ENCODE measurements around the gene GREM1.

The GREM1 gene

GRCh38 chr15:32717426-32718226, at the start of gene GREM1:
Gene GREM1 (plus strand): TSS chr15:32718004. CDS start chr15:32730691, 12,687 bp downstream.
- DNase-seq = peak; percentile 39

GRCh38 chr15:32668942-32669341, 48.9 kb upstream of the GREM1 start:
- DNase-seq = no peak

- DNase-seq = peak; percentile 87
These were observed 47.8 kb upstream of the GREM1 start for GRCh38 chr15:32669896-32670611.

- DNase-seq = no peak
These were observed 47.2 kb upstream of the GREM1 start for GRCh38 chr15:32670623-32671022.

- peak; percentile 43 for DNase-seq
These were observed 46.2 kb upstream of the GREM1 start for GRCh38 chr15:32671339-32672325.

DNA sequence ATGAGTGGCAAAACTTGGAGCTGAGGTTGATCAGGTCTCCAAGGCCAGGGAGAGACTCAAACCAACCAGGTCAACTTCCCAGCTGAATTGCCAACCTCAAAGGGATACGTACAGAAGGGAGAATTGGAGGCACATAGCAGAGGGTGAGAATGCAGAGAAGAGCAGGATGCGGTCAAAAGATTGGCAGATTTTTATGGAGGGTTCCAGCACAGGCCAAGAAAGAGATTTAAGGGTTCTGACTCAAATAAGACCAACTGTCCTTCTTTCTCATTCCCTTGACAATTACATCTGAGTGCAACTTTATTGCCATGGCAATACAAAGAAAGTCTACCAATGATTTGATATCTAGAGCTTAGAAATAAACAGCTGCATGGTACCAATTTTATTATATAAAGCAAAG, 43.1 kb upstream of the GREM1 start:
- DNase-seq = no peak

GRCh38 chr15:32675466-32675865, 42.3 kb upstream of the GREM1 start:
- no peak for DNase-seq

GRCh38 chr15:32676169-32676568, 41.6 kb upstream of the GREM1 start:
- no peak for DNase-seq

- DNase-seq = no peak
These were observed 40.5 kb upstream of the GREM1 start for GRCh38 chr15:32677238-32677750.

DNA sequence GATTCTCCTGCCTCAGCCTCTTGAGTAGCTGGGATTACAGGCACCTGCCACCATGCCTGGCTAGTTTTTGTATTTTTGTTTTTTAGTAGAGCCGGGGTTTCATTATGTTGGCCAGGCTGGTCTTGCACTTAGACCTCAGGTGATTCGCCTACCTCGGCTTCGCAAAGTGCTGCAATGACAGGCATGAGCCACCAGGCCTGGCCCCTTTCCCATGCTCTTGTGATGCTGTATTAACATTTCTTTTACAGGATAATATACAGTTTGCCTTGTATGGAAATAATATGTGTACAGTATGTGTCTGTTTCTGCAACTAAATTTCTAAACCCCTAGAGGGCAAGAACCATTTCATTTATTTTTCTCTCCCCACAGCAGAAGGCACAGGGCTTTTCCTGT, 38.5 kb upstream of the GREM1 start:
- DNase-seq = no peak

DNA sequence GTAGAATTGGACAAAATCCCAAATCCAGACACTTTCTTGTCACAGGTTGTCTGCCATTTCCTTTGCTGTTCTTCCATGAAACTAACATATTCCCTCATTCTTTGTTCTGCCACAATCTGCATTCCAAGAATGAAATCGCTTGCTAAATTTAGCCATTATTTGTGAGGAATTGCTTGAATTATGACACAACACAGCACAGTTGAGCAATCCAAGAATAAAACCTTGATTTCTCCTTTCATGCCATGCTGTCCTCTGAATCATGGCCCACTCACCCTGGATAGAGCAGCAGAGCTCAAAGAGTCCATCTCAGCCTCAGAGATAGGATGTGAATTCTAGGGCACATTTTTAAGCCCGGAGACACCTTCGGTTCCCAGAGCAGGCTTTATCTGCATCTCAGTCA, 35.2 kb upstream of the GREM1 start:
- no peak for DNase-seq

DNA sequence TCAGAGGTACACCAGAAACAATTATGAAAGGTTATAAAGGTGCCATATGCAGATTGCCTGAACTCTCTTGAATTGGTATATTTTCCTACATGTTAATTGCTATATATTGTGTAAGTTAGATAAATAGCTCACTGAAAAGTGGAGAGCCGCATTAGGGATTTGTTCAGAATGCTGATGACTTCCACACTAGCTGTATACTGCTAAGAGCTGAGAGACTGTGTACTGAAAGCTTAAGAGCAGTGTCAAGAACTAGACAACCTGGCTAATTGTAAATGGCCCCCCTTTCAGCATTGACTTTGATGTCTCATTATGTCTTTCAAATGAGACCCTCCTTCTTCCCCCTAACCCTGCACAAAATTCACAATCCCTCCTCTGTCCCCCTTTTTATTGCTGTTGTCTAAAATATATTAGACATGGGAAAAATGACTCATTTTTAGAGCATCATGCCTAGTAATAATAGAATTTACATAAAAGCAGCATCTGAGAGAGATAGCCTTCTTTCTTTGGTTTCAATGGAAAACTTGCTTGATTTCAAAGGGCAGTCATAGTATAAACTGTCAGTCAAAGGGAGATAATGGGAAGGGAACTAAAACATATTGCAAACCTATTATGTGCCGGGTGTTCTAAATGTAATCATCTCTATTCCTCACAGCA, 34.7 kb upstream of the GREM1 start:
- no peak for DNase-seq

DNA sequence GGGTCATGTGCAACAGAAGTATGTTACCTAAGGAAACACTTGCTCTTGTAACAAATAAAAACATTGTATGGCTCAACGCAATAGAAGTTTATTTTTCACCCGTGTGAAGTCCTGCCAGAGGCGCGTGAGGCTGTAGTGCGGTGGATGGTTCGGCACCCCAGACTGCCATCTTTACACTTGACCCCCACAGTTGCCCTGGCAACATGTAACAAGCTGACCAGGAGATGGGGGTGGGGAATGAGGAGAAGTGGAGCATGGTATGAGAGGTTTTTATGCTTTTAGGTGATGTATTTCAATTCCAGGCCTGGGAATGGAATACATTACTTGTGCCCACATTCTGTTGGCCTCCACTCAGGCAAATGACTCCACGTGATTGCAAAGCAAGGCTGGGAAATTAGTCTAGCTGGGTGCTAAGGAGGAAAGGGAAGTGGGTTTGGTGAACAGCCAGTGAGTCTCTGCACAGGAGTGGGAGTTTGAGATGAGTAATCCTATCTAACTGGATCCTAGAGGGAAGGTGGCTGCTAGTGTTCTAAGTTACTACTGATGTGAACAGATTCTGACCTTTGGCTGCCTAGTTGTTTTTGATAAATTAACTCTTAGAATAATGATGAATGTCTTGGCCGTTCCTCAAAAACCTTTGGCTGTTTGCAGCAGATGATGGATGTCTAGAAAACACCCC, 33.8 kb upstream of the GREM1 start:
- DNase-seq = no peak

DNA sequence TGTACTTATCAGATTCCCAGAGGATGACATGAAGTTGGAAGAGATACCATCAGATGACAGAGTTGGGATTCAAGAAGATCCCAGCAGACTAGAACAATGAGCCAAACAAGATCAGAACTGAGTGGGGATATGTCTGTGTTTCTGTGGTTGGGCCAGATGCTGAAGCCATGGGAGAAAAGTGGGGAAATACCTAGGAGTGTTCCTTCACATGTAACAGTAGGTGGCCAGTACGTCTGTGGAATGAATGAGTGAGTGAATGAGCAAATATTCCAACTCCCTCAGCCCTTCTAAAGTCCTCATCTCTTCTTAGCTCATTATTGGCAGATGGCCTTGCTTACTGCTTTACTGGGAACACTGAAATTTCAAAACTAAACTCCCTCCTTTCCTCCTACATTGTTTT, 32.2 kb upstream of the GREM1 start:
- DNase-seq = no peak

DNA sequence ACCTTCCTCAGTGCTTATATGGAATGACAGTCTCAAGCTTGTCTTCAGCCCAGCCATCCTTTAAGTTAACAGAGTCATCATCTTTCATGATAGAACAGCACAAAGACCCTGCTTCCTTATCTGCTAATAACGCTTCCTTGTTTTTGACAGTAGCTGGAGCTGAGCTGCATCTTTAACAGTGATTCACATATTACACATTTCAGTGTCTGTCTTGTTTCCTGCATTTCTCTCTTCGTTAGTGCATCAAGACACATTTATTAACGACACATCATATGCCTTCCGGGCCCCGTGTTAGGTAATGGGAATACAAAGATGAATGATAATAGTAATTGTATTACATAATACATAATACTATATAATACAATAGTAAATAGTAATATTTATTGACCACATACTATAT, 30.2 kb upstream of the GREM1 start:
- no peak for DNase-seq

DNA sequence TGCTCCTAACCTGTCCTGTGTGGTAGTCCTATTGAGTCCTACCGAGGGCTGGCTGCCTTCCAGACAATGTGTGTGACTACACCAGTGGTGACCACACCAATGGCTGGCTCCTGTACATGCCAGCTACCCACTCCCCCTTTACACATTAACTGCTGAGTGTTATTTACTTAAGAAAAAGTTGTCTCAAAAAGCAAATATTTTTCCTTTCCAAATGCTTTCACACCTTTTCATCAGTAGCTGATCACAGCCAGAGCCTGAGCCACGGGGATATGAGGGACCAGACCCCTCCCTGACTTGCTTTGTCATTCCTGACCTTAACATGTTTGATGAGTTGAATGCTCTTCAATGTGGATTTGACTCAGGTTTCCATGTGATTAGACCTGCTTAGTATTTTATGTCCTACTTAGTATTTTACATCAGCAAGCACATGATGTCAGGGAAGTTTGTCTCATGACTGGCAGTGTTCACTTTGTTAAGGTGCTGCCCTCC, 29.6 kb upstream of the GREM1 start:
- DNase-seq = no peak

GRCh38 chr15:32690941-32691688, 26.7 kb upstream of the GREM1 start:
- no peak for DNase-seq

DNA sequence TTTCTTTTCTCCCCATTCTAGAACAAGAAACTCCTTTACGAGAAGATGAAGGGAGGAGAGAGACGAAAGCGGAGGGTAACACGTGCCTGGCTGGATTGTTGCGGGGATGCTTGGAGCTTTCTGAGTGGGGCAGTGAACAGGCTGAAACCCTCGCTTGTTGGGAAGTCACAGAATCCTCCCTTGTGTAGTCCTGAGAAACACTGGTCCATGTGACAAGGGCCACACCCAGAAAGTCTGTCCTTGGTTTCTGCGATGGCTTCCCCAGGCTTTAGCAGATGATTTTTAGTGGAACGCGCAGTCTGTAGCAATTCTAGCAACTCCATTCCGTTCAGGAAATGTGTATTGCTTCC, 26.1 kb upstream of the GREM1 start:
- no peak for DNase-seq

GRCh38 chr15:32692286-32692685, 25.5 kb upstream of the GREM1 start:
- DNase-seq = no peak

- DNase-seq = no peak
These were observed 23.4 kb upstream of the GREM1 start for GRCh38 chr15:32694222-32694983.
